ENCODE measurements around the gene CYTL1. TPM values are rescaled to one million over a fixed set of nuclear protein-coding genes. Genes with fewer than 3 reads are reported as not detected.

The CYTL1 gene
- total and polyA plus RNA-seq, 9 of the 15 experiments (the other 6 are each of a cell fraction or from before 2014, with no cell fraction given) = not detected

DNA sequence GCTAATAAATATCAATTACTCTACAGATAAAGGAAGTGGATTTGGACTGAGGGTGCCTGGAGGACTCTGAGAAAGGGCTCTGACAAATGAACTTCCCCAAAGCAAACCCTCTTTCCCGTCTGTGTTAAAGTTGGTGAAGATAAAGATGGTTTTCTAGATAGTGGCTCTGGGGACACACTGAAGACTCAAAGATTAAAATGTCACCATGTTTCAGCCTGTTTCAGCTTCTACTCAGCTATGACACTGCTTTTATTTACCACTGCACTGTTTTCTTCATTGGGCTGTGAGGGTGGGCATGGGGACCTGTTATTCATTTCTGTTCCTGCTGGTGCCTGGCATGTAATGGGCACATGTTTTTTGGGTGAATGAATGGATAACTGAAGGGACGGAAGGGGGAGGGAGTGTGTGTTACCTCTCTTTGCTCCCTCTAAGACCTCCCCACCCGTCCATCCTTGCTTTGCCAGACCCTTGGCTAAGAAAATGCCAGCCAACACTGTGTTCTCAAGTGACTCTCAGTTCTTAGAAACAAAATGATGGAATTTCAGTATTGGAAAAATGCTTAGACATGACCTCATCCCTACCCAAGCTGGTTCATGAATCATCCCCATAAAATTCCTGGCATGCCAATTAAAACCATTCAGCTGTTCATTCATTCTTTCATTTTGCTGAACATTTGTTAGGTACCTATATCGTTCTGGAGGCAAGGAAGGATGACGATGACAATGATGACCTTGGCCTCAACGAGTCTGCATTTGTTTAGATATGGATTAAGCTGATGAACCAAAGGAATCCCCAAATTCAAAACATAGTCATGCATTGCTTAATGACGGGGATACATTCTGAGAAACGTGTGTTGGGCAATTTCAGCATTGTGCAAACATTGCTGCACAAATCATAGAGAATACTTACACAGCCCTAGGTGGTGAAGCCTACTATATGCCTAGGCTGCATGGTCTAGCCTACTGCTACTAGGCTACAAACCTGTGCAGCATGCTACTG lies 18.6 kb upstream of the CYTL1 start (continued):
- no peak for TF ChIP-seq CLOCK (CRISPR knock-in tag; IDR thresholded peaks at IDR 0.05; ENCODE audit: borderline replicate concordance)
- peak; percentile 86 for TF ChIP-seq ZNF766 (CRISPR knock-in tag; conservative IDR thresholded peaks at IDR 0.05)
- TF ChIP-seq ZNF316 (IDR thresholded peaks at IDR 0.05) = peak; percentile 66
- no peak for TF ChIP-seq ZNF143 (CRISPR knock-in tag; IDR thresholded peaks at IDR 0.05)
- TF ChIP-seq, protein P1, sequence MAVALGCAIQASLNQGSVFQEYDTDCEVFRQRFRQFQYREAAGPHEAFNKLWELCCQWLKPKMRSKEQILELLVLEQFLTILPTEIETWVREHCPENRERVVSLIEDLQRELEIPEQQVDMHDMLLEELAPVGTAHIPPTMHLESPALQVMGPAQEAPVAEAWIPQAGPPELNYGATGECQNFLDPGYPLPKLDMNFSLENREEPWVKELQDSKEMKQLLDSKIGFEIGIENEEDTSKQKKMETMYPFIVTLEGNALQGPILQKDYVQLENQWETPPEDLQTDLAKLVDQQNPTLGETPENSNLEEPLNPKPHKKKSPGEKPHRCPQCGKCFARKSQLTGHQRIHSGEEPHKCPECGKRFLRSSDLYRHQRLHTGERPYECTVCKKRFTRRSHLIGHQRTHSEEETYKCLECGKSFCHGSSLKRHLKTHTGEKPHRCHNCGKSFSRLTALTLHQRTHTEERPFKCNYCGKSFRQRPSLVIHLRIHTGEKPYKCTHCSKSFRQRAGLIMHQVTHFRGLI (CRISPR knock-in tag; IDR thresholded peaks at IDR 0.05) = no peak
- TF ChIP-seq SMARCE1 (IDR thresholded peaks at IDR 0.05) = peak; percentile 71; the same call in 1 of the 2 replicates
- peak; percentile 42 for TF ChIP-seq SMARCB1 (IDR thresholded peaks at IDR 0.05; ENCODE audit: insufficient read length, low read depth)
- TF ChIP-seq, protein P2, sequence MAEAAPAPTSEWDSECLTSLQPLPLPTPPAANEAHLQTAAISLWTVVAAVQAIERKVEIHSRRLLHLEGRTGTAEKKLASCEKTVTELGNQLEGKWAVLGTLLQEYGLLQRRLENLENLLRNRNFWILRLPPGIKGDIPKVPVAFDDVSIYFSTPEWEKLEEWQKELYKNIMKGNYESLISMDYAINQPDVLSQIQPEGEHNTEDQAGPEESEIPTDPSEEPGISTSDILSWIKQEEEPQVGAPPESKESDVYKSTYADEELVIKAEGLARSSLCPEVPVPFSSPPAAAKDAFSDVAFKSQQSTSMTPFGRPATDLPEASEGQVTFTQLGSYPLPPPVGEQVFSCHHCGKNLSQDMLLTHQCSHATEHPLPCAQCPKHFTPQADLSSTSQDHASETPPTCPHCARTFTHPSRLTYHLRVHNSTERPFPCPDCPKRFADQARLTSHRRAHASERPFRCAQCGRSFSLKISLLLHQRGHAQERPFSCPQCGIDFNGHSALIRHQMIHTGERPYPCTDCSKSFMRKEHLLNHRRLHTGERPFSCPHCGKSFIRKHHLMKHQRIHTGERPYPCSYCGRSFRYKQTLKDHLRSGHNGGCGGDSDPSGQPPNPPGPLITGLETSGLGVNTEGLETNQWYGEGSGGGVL (CRISPR knock-in tag; IDR thresholded peaks at IDR 0.05) = no peak
- TF ChIP-seq ZNF79 (CRISPR knock-in tag; IDR thresholded peaks at IDR 0.05; ENCODE audit: low read depth) = peak; percentile 31; the same call in 1 of the 2 replicates
- no peak for TF ChIP-seq SRSF3 (IDR thresholded peaks at IDR 0.05; ENCODE audit: insufficient read depth, low read length)
- TF ChIP-seq ZNF583 (CRISPR knock-in tag; IDR thresholded peaks at IDR 0.05) = peak; percentile 54; the same call in 1 of the 2 replicates
- TF ChIP-seq, protein P3, sequence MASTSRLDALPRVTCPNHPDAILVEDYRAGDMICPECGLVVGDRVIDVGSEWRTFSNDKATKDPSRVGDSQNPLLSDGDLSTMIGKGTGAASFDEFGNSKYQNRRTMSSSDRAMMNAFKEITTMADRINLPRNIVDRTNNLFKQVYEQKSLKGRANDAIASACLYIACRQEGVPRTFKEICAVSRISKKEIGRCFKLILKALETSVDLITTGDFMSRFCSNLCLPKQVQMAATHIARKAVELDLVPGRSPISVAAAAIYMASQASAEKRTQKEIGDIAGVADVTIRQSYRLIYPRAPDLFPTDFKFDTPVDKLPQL (IDR thresholded peaks at IDR 0.05; ENCODE audit: extremely low read depth, insufficient read length) = no peak
- no peak for TF ChIP-seq ELF1 (tag; IDR thresholded peaks at IDR 0.05)
- 0 out of 2 replicates have a peak, but pooled peaks have one; percentile 57 for TF ChIP-seq ELF4 (CRISPR knock-in tag; IDR thresholded peaks at IDR 0.05)
- TF ChIP-seq ZNF444 (CRISPR knock-in tag; IDR thresholded peaks at IDR 0.05) = no peak
- TF ChIP-seq RNF2 (IDR thresholded peaks at IDR 0.05) = no peak
- TF ChIP-seq ARID1B (IDR thresholded peaks at IDR 0.05) = peak; percentile 90
- TF ChIP-seq DPF2 (IDR thresholded peaks at IDR 0.05) = peak; percentile 85
- TF ChIP-seq TEAD1 (CRISPR knock-in tag; IDR thresholded peaks at IDR 0.05) = no peak; a peak in 1 of 4 replicates
- TF ChIP-seq FOSL1 (tag; conservative IDR thresholded peaks at IDR 0.05) = peak; percentile 19; the same call in 1 of the 2 replicates
